GM23338 (cell line): ENCODE measurements around the gene OBP2A. TPM values are rescaled to one million over a fixed set of nuclear protein-coding genes. Genes with fewer than 3 reads are reported as not detected.

ENCODE experiments used
- ATAC-seq: fragments of 200-7000 bp; cut with Tn5 transposase; 3 replicates; pipeline ENCODE4 v1.9.1; 2020
- DNase-seq: peaks from one replicate; pipeline ENCODE4 v3.0.0-alpha.2; 2015; ENCODE audit warnings: low spot score
- H2AFZ ChIP-seq: fragments of 200-600 bp; sonication (generic); 2 replicates; pipeline ENCODE4 v1.8.0; 2016; ENCODE audit warnings: antibody characterized with exemption, mild to moderate bottlenecking, moderate library complexity
- H3F3A ChIP-seq: fragments of 200-600 bp; sonication (generic); replicated peaks from 2 replicates; pipeline ENCODE4 v1.8.0; 2017; ENCODE audit warnings: antibody characterized with exemption, mixed run types, low read depth
- H3K27ac ChIP-seq: fragments of 200-600 bp; sonication (generic); 2 replicates; pipeline ENCODE4 v1.6.1; 2016; ENCODE audit warnings: low read depth
- H3K27me3 ChIP-seq: fragments of 200-600 bp; sonication (generic); 2 replicates; pipeline ENCODE4 v1.8.0; 2016; ENCODE audit warnings: mild to moderate bottlenecking, mixed run types, moderate library complexity; ENCODE audit not compliant: insufficient read depth
- H3K36me3 ChIP-seq: fragments of 200-600 bp; sonication (generic); 2 replicates; pipeline ENCODE4 v1.8.0; 2016; ENCODE audit warnings: mild to moderate bottlenecking; ENCODE audit not compliant: insufficient read depth
- H3K4me1 ChIP-seq: fragments of 200-600 bp; sonication (generic); 2 replicates; pipeline ENCODE4 v1.8.0; 2016; ENCODE audit warnings: mild to moderate bottlenecking, moderate library complexity; ENCODE audit not compliant: insufficient read depth
- H3K4me2 ChIP-seq: fragments of 200-600 bp; sonication (generic); 2 replicates; pipeline ENCODE4 v1.7.1; 2017; ENCODE audit warnings: mixed run types
- H3K4me3 ChIP-seq: fragments of 200-600 bp; sonication (generic); 2 replicates; pipeline ENCODE4 v1.6.1; 2016; ENCODE audit warnings: mixed run types
- H3K79me2 ChIP-seq: fragments of 200-600 bp; sonication (generic); replicated peaks from 2 replicates; pipeline ENCODE4 v1.8.0; 2017; ENCODE audit warnings: mild to moderate bottlenecking; ENCODE audit not compliant: insufficient read depth
- H3K9me2 ChIP-seq: fragments of 200-600 bp; sonication (generic); 2 replicates; pipeline ENCODE4 v1.8.0; 2017; ENCODE audit not compliant: insufficient read depth
- H4K20me1 ChIP-seq: fragments of 200-600 bp; sonication (generic); replicated peaks from 2 replicates; pipeline ENCODE4 v1.8.0; 2017; ENCODE audit warnings: mild to moderate bottlenecking; ENCODE audit not compliant: insufficient read depth
- H3K27ac Mint-ChIP-seq: 2 replicates; pipeline ENCODE4 v1.8.0; 2020; ENCODE audit warnings: inconsistent platforms, mild to moderate bottlenecking, moderate library complexity, mixed read lengths
- H3K27me3 Mint-ChIP-seq: 3 replicates; pipeline ENCODE4 v1.8.0; 2022; ENCODE audit warnings: low read depth, mild to moderate bottlenecking, moderate library complexity, mixed read lengths, inconsistent platforms; ENCODE audit not compliant: insufficient read depth, poor library complexity
- H3K36me3 Mint-ChIP-seq: 3 replicates; pipeline ENCODE4 v1.8.0; 2021; ENCODE audit warnings: low read depth, mild to moderate bottlenecking, inconsistent platforms, moderate library complexity, mixed read lengths
- H3K4me1 Mint-ChIP-seq: 3 replicates; pipeline ENCODE4 v1.8.0; 2020; ENCODE audit warnings: mild to moderate bottlenecking, inconsistent platforms, mixed read lengths
- H3K4me3 Mint-ChIP-seq: 3 replicates; pipeline ENCODE4 v1.8.0; 2021; ENCODE audit warnings: moderate library complexity, mild to moderate bottlenecking, inconsistent platforms, mixed read lengths
- H3K9me3 Mint-ChIP-seq: 3 replicates; pipeline ENCODE4 v1.8.0; 2020; ENCODE audit warnings: moderate library complexity, mild to moderate bottlenecking, inconsistent platforms, mixed read lengths
- CREB1 ChIP-seq: fragments of 250-450 bp; sonication (Bioruptor Pico); IDR thresholded peaks from 2 replicates; pipeline ENCODE4 v1.5.0; 2020; ENCODE audit warnings: low read depth, mild to moderate bottlenecking, moderate library complexity
- EZH2 ChIP-seq: fragments of 200-600 bp; sonication (generic); IDR thresholded peaks from one replicate; pipeline ENCODE4 v1.8.0; 2017; ENCODE audit warnings: antibody characterized with exemption, mild to moderate bottlenecking, low read depth; ENCODE audit not compliant: unreplicated experiment
- JUNB ChIP-seq: IDR thresholded peaks from one replicate; pipeline ENCODE4 v1.6.1; 2016; ENCODE audit warnings: antibody characterized with exemption; ENCODE audit not compliant: unreplicated experiment
- REST ChIP-seq: IDR thresholded peaks from one replicate; pipeline ENCODE4 v1.6.1; 2018; ENCODE audit warnings: antibody characterized with exemption; ENCODE audit not compliant: unreplicated experiment
- STAT1 ChIP-seq: IDR thresholded peaks from one replicate; pipeline ENCODE4 v1.6.1; 2016; ENCODE audit warnings: antibody characterized with exemption; ENCODE audit not compliant: unreplicated experiment
- ZNF331 ChIP-seq: fragments of 250-450 bp; sonication (Bioruptor Pico); IDR thresholded peaks from 2 replicates; pipeline ENCODE4 v1.5.0; 2020; ENCODE audit warnings: low read depth, mild to moderate bottlenecking, moderate library complexity
- polyA plus RNA-seq: library from polyadenylated mRNA; unstranded; fragments of >200 nt; fragmentation: Nextera tagmentation; extraction: Ambion mirVana; gene quantifications from 2 replicates; pipeline ENCODE4 v1.2.1, GENCODE V29; 2016
- total RNA-seq: library from RNA; depleted of rRNA; stranded (reverse); fragments of >200 nt; shearing (Covaris generic); gene quantifications from 2 replicates; pipeline ENCODE4 v1.2.3, GENCODE V29; 2014
- TF ChIP-seq, protein P1 (sequence below): fragments of 250-450 bp; sonication (Bioruptor Pico); IDR thresholded peaks from 2 replicates; pipeline ENCODE4 v1.5.0; 2020; ENCODE audit warnings: mild to moderate bottlenecking, moderate library complexity

The OBP2A gene
- total and polyA plus RNA-seq, 2 experiments from 2014 or later, result not detected

DNA sequence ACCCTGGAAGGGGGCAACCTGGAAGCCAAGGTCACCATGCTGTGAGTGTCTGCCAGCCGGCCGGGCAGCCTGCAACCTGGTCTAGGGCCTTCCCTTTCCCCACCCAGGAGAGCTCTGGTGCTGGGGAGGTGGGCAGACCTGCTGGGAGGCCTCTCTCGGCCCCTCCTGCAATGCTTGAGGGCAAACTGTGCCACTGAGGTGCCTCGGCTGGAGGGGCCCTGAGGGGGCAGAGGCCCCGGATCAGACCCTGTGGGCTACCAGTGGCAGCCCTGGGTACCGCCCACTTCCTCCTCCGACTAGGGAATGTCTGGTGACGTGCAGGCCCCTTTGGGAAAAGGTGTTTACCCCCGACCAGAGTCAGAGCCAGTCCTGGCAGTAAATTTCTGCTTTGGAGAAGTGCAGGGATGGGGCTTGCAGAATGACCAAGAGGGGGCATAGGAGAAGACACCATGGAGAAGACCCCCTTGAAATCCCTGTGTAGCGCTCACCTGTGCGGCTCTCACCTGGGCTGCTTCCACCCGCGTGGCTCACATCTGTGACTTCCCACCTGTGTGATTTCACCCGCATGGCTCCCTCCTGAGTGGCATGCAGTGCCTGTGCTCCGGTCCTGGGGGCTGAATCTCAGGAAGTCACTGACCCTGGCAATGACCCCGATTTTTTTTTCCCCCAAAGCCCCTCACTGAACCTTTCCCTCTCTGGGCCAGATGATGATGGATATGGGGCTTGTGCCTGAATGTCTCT lies 23.6 kb upstream of the OBP2A start:
- ATAC-seq (no peak), DNase-seq (no peak)
- no peak overlapping the region for H3K27ac Mint-ChIP-seq
- H2AFZ ChIP-seq, result no peak overlapping the region
- no peaks in the 10 kb centered on the region for H3F3A ChIP-seq
- H3K36me3 Mint-ChIP-seq, result no peaks in the 10 kb centered on the region
- H3K4me1 Mint-ChIP-seq, result peaks cover 10% of the 10 kb centered on the region; the same call in 2 of the 3 replicates
- no peaks in the 10 kb centered on the region; the same call in 1 of the 2 replicates for H3K4me1 ChIP-seq
- no peak overlapping the region for H3K4me3 Mint-ChIP-seq
- H3K27ac ChIP-seq, result no peak overlapping the region
- no peak overlapping the region for H3K4me2 ChIP-seq
- H4K20me1 ChIP-seq, result no peaks in the 10 kb centered on the region
- H3K4me3 ChIP-seq, result no peak overlapping the region
- no peak for TF ChIP-seq EZH2
- TF ChIP-seq, protein P1, sequence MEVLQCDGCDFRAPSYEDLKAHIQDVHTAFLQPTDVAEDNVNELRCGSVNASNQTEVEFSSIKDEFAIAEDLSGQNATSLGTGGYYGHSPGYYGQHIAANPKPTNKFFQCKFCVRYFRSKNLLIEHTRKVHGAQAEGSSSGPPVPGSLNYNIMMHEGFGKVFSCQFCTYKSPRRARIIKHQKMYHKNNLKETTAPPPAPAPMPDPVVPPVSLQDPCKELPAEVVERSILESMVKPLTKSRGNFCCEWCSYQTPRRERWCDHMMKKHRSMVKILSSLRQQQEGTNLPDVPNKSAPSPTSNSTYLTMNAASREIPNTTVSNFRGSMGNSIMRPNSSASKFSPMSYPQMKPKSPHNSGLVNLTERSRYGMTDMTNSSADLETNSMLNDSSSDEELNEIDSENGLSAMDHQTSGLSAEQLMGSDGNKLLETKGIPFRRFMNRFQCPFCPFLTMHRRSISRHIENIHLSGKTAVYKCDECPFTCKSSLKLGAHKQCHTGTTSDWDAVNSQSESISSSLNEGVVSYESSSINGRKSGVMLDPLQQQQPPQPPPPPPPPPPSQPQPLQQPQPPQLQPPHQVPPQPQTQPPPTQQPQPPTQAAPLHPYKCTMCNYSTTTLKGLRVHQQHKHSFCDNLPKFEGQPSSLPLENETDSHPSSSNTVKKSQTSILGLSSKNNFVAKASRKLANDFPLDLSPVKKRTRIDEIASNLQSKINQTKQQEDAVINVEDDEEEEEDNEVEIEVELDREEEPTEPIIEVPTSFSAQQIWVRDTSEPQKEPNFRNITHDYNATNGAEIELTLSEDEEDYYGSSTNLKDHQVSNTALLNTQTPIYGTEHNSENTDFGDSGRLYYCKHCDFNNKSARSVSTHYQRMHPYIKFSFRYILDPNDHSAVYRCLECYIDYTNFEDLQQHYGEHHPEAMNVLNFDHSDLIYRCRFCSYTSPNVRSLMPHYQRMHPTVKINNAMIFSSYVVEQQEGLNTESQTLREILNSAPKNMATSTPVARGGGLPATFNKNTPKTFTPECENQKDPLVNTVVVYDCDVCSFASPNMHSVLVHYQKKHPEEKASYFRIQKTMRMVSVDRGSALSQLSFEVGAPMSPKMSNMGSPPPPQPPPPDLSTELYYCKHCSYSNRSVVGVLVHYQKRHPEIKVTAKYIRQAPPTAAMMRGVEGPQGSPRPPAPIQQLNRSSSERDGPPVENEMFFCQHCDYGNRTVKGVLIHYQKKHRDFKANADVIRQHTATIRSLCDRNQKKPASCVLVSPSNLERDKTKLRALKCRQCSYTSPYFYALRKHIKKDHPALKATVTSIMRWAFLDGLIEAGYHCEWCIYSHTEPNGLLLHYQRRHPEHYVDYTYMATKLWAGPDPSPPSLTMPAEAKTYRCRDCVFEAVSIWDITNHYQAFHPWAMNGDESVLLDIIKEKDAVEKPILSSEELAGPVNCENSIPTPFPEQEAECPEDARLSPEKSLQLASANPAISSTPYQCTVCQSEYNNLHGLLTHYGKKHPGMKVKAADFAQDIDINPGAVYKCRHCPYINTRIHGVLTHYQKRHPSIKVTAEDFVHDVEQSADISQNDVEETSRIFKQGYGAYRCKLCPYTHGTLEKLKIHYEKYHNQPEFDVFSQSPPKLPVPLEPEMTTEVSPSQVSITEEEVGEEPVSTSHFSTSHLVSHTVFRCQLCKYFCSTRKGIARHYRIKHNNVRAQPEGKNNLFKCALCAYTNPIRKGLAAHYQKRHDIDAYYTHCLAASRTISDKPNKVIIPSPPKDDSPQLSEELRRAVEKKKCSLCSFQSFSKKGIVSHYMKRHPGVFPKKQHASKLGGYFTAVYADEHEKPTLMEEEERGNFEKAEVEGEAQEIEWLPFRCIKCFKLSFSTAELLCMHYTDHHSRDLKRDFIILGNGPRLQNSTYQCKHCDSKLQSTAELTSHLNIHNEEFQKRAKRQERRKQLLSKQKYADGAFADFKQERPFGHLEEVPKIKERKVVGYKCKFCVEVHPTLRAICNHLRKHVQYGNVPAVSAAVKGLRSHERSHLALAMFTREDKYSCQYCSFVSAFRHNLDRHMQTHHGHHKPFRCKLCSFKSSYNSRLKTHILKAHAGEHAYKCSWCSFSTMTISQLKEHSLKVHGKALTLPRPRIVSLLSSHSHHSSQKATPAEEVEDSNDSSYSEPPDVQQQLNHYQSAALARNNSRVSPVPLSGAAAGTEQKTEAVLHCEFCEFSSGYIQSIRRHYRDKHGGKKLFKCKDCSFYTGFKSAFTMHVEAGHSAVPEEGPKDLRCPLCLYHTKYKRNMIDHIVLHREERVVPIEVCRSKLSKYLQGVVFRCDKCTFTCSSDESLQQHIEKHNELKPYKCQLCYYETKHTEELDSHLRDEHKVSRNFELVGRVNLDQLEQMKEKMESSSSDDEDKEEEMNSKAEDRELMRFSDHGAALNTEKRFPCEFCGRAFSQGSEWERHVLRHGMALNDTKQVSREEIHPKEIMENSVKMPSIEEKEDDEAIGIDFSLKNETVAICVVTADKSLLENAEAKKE (CRISPR knock-in tag), result no peak
- TF ChIP-seq CREB1 (CRISPR knock-in tag), result no peak
- no peak for TF ChIP-seq STAT1
- TF ChIP-seq REST, result no peak
- no peak for TF ChIP-seq ZNF331 (CRISPR knock-in tag)
- no peak for TF ChIP-seq JUNB
- H3K27me3 ChIP-seq, result no peaks in the 10 kb centered on the region
- no peaks in the 10 kb centered on the region for H3K9me3 Mint-ChIP-seq
- peaks cover 3% of the 10 kb centered on the region for H3K27me3 Mint-ChIP-seq
- no peaks in the 10 kb centered on the region for H3K9me2 ChIP-seq
- no peaks in the 10 kb centered on the region for H3K36me3 ChIP-seq
- H3K79me2 ChIP-seq, result no peaks in the 10 kb centered on the region
